Panc1 (cell line): Measurements from ENCODE around the gene AKIRIN2. TPM values are rescaled to one million over a fixed set of nuclear protein-coding genes. Genes with fewer than 3 reads are reported as not detected.
A peak's percentile ranks its signal among the peaks of the same experiment; 100 is the strongest.

Source experiments
- ATAC-seq: fragments of 200-7000 bp; cut with Tn5 transposase; 2 replicates; pipeline ENCODE4 v1.9.1; 2020; ENCODE audit warnings: mild to moderate bottlenecking, moderate library complexity
- BruUV-seq: library from RNA; stranded (reverse); fragments of 400-500 nt; replicated peaks from 2 replicates; lab custom pipeline; 2021; lab: Mats Ljungman, UMichigan
- CTCF ChIA-PET: fragments of 300-600 bp; sonication (Branson Sonifier 250); formaldehyde crosslinking; loops from one replicate; lab custom pipeline; 2022; ENCODE audit warnings: antibody characterized with exemption; lab: Charles Lee
- POLR2A ChIA-PET: fragments of 300-600 bp; sonication (Branson Sonifier 250); formaldehyde crosslinking; loops from one replicate; lab custom pipeline; 2022; ENCODE audit warnings: antibody characterized with exemption; lab: Charles Lee
- DNase-seq: peaks from one replicate; pipeline ENCODE4 v3.0.0-alpha.2; 2010; ENCODE audit warnings: low read depth, low spot score
- H3K27ac ChIP-seq: 2 replicates; pipeline ENCODE4 v1.5.1; 2011; ENCODE audit warnings: mild to moderate bottlenecking, low read length, inconsistent platforms
- H3K27me3 ChIP-seq: fragments of 200-500 bp; sonication (Bioruptor generic); 2 replicates; pipeline ENCODE4 v1.6.0; 2014; ENCODE audit warnings: low read length, inconsistent platforms; ENCODE audit not compliant: control insufficient read depth, insufficient read depth
- H3K36me3 ChIP-seq: fragments of 200-500 bp; sonication (Bioruptor generic); 2 replicates; pipeline ENCODE4 v1.5.1; 2014; ENCODE audit warnings: inconsistent platforms, mild to moderate bottlenecking, low read length, moderate library complexity; ENCODE audit not compliant: control insufficient read depth, insufficient read depth
- H3K4me1 ChIP-seq: 2 replicates; pipeline ENCODE4 v1.5.1; 2011; ENCODE audit warnings: inconsistent platforms, mild to moderate bottlenecking, low read length, moderate library complexity; ENCODE audit not compliant: control insufficient read depth, insufficient read depth
- H3K4me3 ChIP-seq, 2 experiments: 2 replicates each; pipeline ENCODE4 v1.5.1; 2011 to 2012; ENCODE audit warnings: low read depth in 2 of 2, low read length in 2 of 2, mild to moderate bottlenecking in 2 of 2, inconsistent platforms in 1 of 2, moderate library complexity in 1 of 2
- H3K9me3 ChIP-seq: fragments of 200-500 bp; sonication (Bioruptor generic); 2 replicates; pipeline ENCODE4 v1.5.1; 2014; ENCODE audit warnings: low read depth, mild to moderate bottlenecking, inconsistent platforms, low read length, moderate library complexity; ENCODE audit not compliant: control insufficient read depth, insufficient read depth
- SIN3A ChIP-seq: IDR thresholded peaks from 2 replicates; pipeline ENCODE4 v1.6.1; 2012; ENCODE audit warnings: low read depth, mild to moderate bottlenecking, low read length, moderate library complexity, borderline replicate concordance; ENCODE audit not compliant: insufficient read depth
- TCF7L2 ChIP-seq: IDR thresholded peaks from 2 replicates; pipeline ENCODE4 v1.6.1; 2011; ENCODE audit warnings: mild to moderate bottlenecking, low read depth, low read length, inconsistent platforms
- in situ Hi-C: cut with HindIII; loops from 2 replicates; pipeline ENCODE4 v1.10.0; 2016; ENCODE audit warnings: low sequenced_read_pairs, low pct_unique_long_range_greater_than_20kb
- intact Hi-C: fragments of 100-400 bp; cut with micrococcal nuclease; formaldehyde crosslinking; loops from one replicate; pipeline ENCODE4 v1.10.0; 2022; ENCODE audit not compliant: unreplicated experiment
- total RNA-seq: library from RNA; stranded (reverse); gene quantifications from one replicate; pipeline ENCODE4 v1.2.1, GENCODE V29; 2021; ENCODE audit not compliant: unreplicated experiment
- TF ChIP-seq, protein P1 (sequence below), 2 experiments: IDR thresholded peaks; 2 replicates each; pipeline ENCODE4 v1.6.1; 2011 to 2012; ENCODE audit warnings: low read depth in 2 of 2, control low read depth in 1 of 2, low read length in 1 of 2, mild to moderate bottlenecking in 1 of 2, moderate library complexity in 1 of 2; ENCODE audit not compliant: insufficient read depth in 1 of 2
- TF ChIP-seq, protein P2 (sequence below): fragments of 450-650 bp; IDR thresholded peaks from 2 replicates; pipeline ENCODE4 v1.5.1; 2017; ENCODE audit warnings: mild to moderate bottlenecking

The AKIRIN2 gene
- total RNA-seq, 1 experiment from 2014 or later: 47.6 TPM

GRCh38 chr6:87628424-87628823 lies 73.6 kb downstream of the AKIRIN2 start:
- ATAC-seq (no peak), DNase-seq (no peak)
- H3K4me1 ChIP-seq: no peaks in the 10 kb centered on the region
- BruUV-seq: TSS peak; percentile 18
- POLR2A ChIA-PET: no interaction called here
- intact Hi-C loops (no loop called here), in situ Hi-C loops (no loop called here)
- H3K27ac ChIP-seq: no peak overlapping the region
- no peaks in the 10 kb centered on the region for H3K9me3 ChIP-seq
- CTCF ChIA-PET: interaction anchor here (0.6 kb wide), 1 partner anchor 125 kb away, joined by 4 read pairs; no protein-coding TSS in a partner anchor
- H3K27me3 ChIP-seq: no peaks in the 10 kb centered on the region
- TF ChIP-seq SIN3A (no peak), TCF7L2 (no peak)
- TF ChIP-seq, protein P1, sequence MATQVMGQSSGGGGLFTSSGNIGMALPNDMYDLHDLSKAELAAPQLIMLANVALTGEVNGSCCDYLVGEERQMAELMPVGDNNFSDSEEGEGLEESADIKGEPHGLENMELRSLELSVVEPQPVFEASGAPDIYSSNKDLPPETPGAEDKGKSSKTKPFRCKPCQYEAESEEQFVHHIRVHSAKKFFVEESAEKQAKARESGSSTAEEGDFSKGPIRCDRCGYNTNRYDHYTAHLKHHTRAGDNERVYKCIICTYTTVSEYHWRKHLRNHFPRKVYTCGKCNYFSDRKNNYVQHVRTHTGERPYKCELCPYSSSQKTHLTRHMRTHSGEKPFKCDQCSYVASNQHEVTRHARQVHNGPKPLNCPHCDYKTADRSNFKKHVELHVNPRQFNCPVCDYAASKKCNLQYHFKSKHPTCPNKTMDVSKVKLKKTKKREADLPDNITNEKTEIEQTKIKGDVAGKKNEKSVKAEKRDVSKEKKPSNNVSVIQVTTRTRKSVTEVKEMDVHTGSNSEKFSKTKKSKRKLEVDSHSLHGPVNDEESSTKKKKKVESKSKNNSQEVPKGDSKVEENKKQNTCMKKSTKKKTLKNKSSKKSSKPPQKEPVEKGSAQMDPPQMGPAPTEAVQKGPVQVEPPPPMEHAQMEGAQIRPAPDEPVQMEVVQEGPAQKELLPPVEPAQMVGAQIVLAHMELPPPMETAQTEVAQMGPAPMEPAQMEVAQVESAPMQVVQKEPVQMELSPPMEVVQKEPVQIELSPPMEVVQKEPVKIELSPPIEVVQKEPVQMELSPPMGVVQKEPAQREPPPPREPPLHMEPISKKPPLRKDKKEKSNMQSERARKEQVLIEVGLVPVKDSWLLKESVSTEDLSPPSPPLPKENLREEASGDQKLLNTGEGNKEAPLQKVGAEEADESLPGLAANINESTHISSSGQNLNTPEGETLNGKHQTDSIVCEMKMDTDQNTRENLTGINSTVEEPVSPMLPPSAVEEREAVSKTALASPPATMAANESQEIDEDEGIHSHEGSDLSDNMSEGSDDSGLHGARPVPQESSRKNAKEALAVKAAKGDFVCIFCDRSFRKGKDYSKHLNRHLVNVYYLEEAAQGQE (IDR thresholded peaks at IDR 0.05; ENCODE audit: insufficient read depth in 1 of 2, low read depth in 2 of 2, low read length in 1 of 2): no peak
- TF ChIP-seq, protein P2, sequence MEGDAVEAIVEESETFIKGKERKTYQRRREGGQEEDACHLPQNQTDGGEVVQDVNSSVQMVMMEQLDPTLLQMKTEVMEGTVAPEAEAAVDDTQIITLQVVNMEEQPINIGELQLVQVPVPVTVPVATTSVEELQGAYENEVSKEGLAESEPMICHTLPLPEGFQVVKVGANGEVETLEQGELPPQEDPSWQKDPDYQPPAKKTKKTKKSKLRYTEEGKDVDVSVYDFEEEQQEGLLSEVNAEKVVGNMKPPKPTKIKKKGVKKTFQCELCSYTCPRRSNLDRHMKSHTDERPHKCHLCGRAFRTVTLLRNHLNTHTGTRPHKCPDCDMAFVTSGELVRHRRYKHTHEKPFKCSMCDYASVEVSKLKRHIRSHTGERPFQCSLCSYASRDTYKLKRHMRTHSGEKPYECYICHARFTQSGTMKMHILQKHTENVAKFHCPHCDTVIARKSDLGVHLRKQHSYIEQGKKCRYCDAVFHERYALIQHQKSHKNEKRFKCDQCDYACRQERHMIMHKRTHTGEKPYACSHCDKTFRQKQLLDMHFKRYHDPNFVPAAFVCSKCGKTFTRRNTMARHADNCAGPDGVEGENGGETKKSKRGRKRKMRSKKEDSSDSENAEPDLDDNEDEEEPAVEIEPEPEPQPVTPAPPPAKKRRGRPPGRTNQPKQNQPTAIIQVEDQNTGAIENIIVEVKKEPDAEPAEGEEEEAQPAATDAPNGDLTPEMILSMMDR: no peak
- H3K4me3 ChIP-seq: no peak overlapping the region
- H3K36me3 ChIP-seq: no peaks in the 10 kb centered on the region

Other genes starting within 250 kb of the AKIRIN2 start
- gene SLC35A1, start 229.3 kb downstream of the AKIRIN2 start, total RNA-seq: 14.9 TPM
- gene RARS2, start 112.2 kb downstream of the AKIRIN2 start, total RNA-seq: 38.3 TPM
- 36.9 TPM for gene ORC3, start 112.1 kb downstream of the AKIRIN2 start, total RNA-seq